H9 (cell line): Measurements from ENCODE around the gene PREB. TPM values are rescaled to one million over a fixed set of nuclear protein-coding genes. Genes with fewer than 3 reads are reported as not detected.

ENCODE experiments used
- DNase-seq: peaks from one replicate; pipeline ENCODE4 v3.0.0-alpha.2; 2017
- H2AFZ ChIP-seq: one replicate; pipeline ENCODE4 v1.6.1; 2013; ENCODE audit warnings: mild to moderate bottlenecking, low read length, control low read depth, moderate library complexity
- H2AK5ac ChIP-seq: 2 replicates; pipeline ENCODE4 v1.6.1; 2013; ENCODE audit warnings: low read length, control low read depth, mixed read lengths; ENCODE audit not compliant: insufficient read length
- H2BK120ac ChIP-seq: one replicate; pipeline ENCODE4 v1.6.1; 2013; ENCODE audit warnings: low read depth, mild to moderate bottlenecking, low read length, control low read depth, inconsistent platforms; ENCODE audit not compliant: poor library complexity, severe bottlenecking
- H2BK12ac ChIP-seq: 2 replicates; pipeline ENCODE4 v1.6.1; 2013; ENCODE audit warnings: low read length, control low read depth, mixed read lengths, low read depth; ENCODE audit not compliant: insufficient read length
- H2BK15ac ChIP-seq: 2 replicates; pipeline ENCODE4 v1.6.1; 2013; ENCODE audit warnings: low read depth, low read length, control low read depth
- H2BK20ac ChIP-seq: one replicate; pipeline ENCODE4 v1.6.1; 2013; ENCODE audit warnings: low read depth, mild to moderate bottlenecking, low read length, control low read depth, inconsistent platforms; ENCODE audit not compliant: poor library complexity, severe bottlenecking
- H2BK5ac ChIP-seq: 2 replicates; pipeline ENCODE4 v1.6.1; 2013; ENCODE audit warnings: low read length, control low read depth, mixed read lengths; ENCODE audit not compliant: insufficient read length
- H3K14ac ChIP-seq: 2 replicates; pipeline ENCODE4 v1.6.1; 2013; ENCODE audit warnings: low read length, control low read depth; ENCODE audit not compliant: insufficient read depth
- H3K18ac ChIP-seq: 2 replicates; pipeline ENCODE4 v1.6.1; 2013; ENCODE audit warnings: low read depth, mild to moderate bottlenecking, mixed read lengths, low read length, control low read depth; ENCODE audit not compliant: insufficient read length
- H3K23ac ChIP-seq: 2 replicates; pipeline ENCODE4 v1.6.1; 2013; ENCODE audit warnings: low read length, control low read depth, mixed read lengths, low read depth; ENCODE audit not compliant: insufficient read length
- H3K23me2 ChIP-seq: 2 replicates; pipeline ENCODE4 v1.6.1; 2013; ENCODE audit warnings: low read depth, mild to moderate bottlenecking, mixed read lengths, low read length, control low read depth; ENCODE audit not compliant: insufficient read length, poor library complexity, severe bottlenecking
- H3K27ac ChIP-seq: 2 replicates; pipeline ENCODE4 v1.5.1; 2013; ENCODE audit warnings: low read length, control low read depth, mixed read lengths, low read depth; ENCODE audit not compliant: insufficient read length
- H3K27me3 ChIP-seq: 2 replicates; pipeline ENCODE4 v1.6.1; 2013; ENCODE audit warnings: low read length, control low read depth, inconsistent platforms; ENCODE audit not compliant: insufficient read depth
- H3K4ac ChIP-seq: 2 replicates; pipeline ENCODE4 v1.6.1; 2013; ENCODE audit warnings: low read depth, mild to moderate bottlenecking, control low read depth, inconsistent platforms, low read length, moderate library complexity
- H3K4me1 ChIP-seq: 2 replicates; pipeline ENCODE4 v1.6.1; 2013; ENCODE audit warnings: low read length, control low read depth, inconsistent platforms; ENCODE audit not compliant: insufficient read depth
- H3K4me2 ChIP-seq: 2 replicates; pipeline ENCODE4 v1.6.1; 2013; ENCODE audit warnings: low read length, control low read depth, mixed read lengths; ENCODE audit not compliant: insufficient read length, insufficient read depth
- H3K56ac ChIP-seq: 2 replicates; pipeline ENCODE4 v1.6.1; 2013; ENCODE audit warnings: low read depth, mild to moderate bottlenecking, mixed read lengths, low read length, control low read depth; ENCODE audit not compliant: insufficient read length
- H3K79me1 ChIP-seq: 2 replicates; pipeline ENCODE4 v1.6.1; 2013; ENCODE audit warnings: low read depth, mild to moderate bottlenecking, moderate library complexity, low read length, control low read depth, inconsistent platforms; ENCODE audit not compliant: insufficient read depth, poor library complexity, severe bottlenecking
- H3K79me2 ChIP-seq: 2 replicates; pipeline ENCODE4 v1.6.1; 2013; ENCODE audit warnings: low read length, control low read depth, inconsistent platforms; ENCODE audit not compliant: insufficient read depth
- H3K9ac ChIP-seq: 2 replicates; pipeline ENCODE4 v1.6.1; 2013; ENCODE audit warnings: low read length, control low read depth, mixed read lengths; ENCODE audit not compliant: insufficient read length; ENCODE audit errors: extremely low read depth
- H3K9me3 ChIP-seq: one replicate; pipeline ENCODE4 v1.6.1; 2013; ENCODE audit warnings: low read depth, low read length, inconsistent platforms; ENCODE audit not compliant: control insufficient read depth
- H3T11ph ChIP-seq: one replicate; pipeline ENCODE4 v1.6.1; 2013; ENCODE audit warnings: mild to moderate bottlenecking, low read length, control low read depth, inconsistent platforms
- H4K20me1 ChIP-seq: one replicate; pipeline ENCODE4 v1.6.1; 2013; ENCODE audit not compliant: control insufficient read depth, insufficient read length, insufficient read depth
- H4K5ac ChIP-seq: 2 replicates; pipeline ENCODE4 v1.6.1; 2013; ENCODE audit warnings: low read depth, mild to moderate bottlenecking, mixed read lengths, low read length, control low read depth; ENCODE audit not compliant: insufficient read length
- H4K8ac ChIP-seq: replicated peaks from 2 replicates; pipeline ENCODE4 v1.6.1; 2013; ENCODE audit warnings: low read length, control low read depth, mixed read lengths, low read depth; ENCODE audit not compliant: insufficient read length
- H4K91ac ChIP-seq: 2 replicates; pipeline ENCODE4 v1.6.1; 2013; ENCODE audit warnings: low read depth, mild to moderate bottlenecking, moderate library complexity, mixed read lengths, low read length, control low read depth; ENCODE audit not compliant: insufficient read length
- H3K27ac Mint-ChIP-seq, 3 experiments: 2 replicates in 2 of 3; 3 replicates in 1 of 3; pipeline ENCODE4 v1.8.0; 2020 to 2021; ENCODE audit warnings: mixed read lengths in 3 of 3, mild to moderate bottlenecking in 1 of 3, moderate library complexity in 1 of 3
- H3K27me3 Mint-ChIP-seq: 2 replicates; pipeline ENCODE4 v1.8.0; 2021; ENCODE audit warnings: low read depth, mild to moderate bottlenecking, moderate library complexity, mixed read lengths
- H3K36me3 Mint-ChIP-seq, 3 experiments: 2 replicates in 2 of 3; 3 replicates in 1 of 3; pipeline ENCODE4 v1.8.0; 2020 to 2021; ENCODE audit warnings: low read depth in 3 of 3, mixed read lengths in 3 of 3; ENCODE audit not compliant: insufficient read depth in 1 of 3
- H3K4me1 Mint-ChIP-seq, 2 experiments: 2 replicates each; pipeline ENCODE4 v1.8.0; 2020; ENCODE audit warnings: mixed read lengths in 2 of 2
- H3K4me3 Mint-ChIP-seq, 2 experiments: 2 replicates in 1 of 2; 3 replicates in 1 of 2; pipeline ENCODE4 v1.8.0; 2020 to 2021; ENCODE audit warnings: mild to moderate bottlenecking in 2 of 2, mixed read lengths in 2 of 2, moderate library complexity in 1 of 2
- H3K9me3 Mint-ChIP-seq, 2 experiments: 2 replicates in 1 of 2; 3 replicates in 1 of 2; pipeline ENCODE4 v1.8.0; 2020; ENCODE audit warnings: mild to moderate bottlenecking in 2 of 2, mixed read lengths in 2 of 2, moderate library complexity in 1 of 2
- WGBS: extraction: QIAGEN DNeasy Blood & Tissue Kit; methylation state at CpG from one replicate; pipeline ENCODE4 v1.1.7; 2013; ENCODE audit warnings: missing lambda C conversion rate, low lambda C conversion rate, mixed read lengths; ENCODE audit not compliant: insufficient read length; ENCODE audit errors: extremely low coverage; 5-methylcytosine and 5-hydroxymethylcytosine counted together
- total RNA-seq: library from RNA; stranded (reverse); gene quantifications from 2 replicates; pipeline ENCODE4 v1.2.1, GENCODE V29; 2021
- TF ChIP-seq, protein P1 (sequence below): fragments of 200-600 bp; sonication (generic); conservative IDR thresholded peaks from 3 replicates; pipeline ENCODE4 v1.8.0; 2021; ENCODE audit warnings: antibody characterized with exemption, mild to moderate bottlenecking

Gene PREB
- total RNA-seq, 1 experiment from 2014 or later: 43.6 TPM

- TF ChIP-seq, protein P1, sequence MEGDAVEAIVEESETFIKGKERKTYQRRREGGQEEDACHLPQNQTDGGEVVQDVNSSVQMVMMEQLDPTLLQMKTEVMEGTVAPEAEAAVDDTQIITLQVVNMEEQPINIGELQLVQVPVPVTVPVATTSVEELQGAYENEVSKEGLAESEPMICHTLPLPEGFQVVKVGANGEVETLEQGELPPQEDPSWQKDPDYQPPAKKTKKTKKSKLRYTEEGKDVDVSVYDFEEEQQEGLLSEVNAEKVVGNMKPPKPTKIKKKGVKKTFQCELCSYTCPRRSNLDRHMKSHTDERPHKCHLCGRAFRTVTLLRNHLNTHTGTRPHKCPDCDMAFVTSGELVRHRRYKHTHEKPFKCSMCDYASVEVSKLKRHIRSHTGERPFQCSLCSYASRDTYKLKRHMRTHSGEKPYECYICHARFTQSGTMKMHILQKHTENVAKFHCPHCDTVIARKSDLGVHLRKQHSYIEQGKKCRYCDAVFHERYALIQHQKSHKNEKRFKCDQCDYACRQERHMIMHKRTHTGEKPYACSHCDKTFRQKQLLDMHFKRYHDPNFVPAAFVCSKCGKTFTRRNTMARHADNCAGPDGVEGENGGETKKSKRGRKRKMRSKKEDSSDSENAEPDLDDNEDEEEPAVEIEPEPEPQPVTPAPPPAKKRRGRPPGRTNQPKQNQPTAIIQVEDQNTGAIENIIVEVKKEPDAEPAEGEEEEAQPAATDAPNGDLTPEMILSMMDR: no peak
- Histone ChIP-seq H2BK5ac (no peak within 1 kb of the TSS), H3K4me1 (no peaks in the 10 kb centered on the region), H3K18ac (no peak within 1 kb of the TSS), H2BK12ac (no peak within 1 kb of the TSS), H3K9me3 (no peaks in the 10 kb centered on the region), H3K14ac (no peak within 1 kb of the TSS; the same call in 1 of the 2 replicates), H2AK5ac (no peak within 1 kb of the TSS), H4K5ac (no peak within 1 kb of the TSS), H3K23ac (no peak within 1 kb of the TSS), H3K9ac (no peak within 1 kb of the TSS), H3K79me2 (no peaks in the 10 kb centered on the region), H3K27ac (no peak within 1 kb of the TSS), H4K91ac (no peak within 1 kb of the TSS), H2BK120ac (no peak within 1 kb of the TSS), H2BK20ac (no peak within 1 kb of the TSS), H3T11ph (no peak within 1 kb of the TSS), H3K79me1 (no peaks in the 10 kb centered on the region), H4K20me1 (no peaks in the 10 kb centered on the region), H2BK15ac (no peak within 1 kb of the TSS), H3K4me2 (no peak within 1 kb of the TSS), H3K56ac (no peak within 1 kb of the TSS), H2AFZ (no peak within 1 kb of the TSS), H3K23me2 (no peaks in the 10 kb centered on the region), H3K27me3 (no peaks in the 10 kb centered on the region), H4K8ac (no peak within 1 kb of the TSS), H3K4ac (no peak within 1 kb of the TSS)
- Mint-ChIP-seq H3K27me3 (peaks cover under 1% of the 10 kb centered on the region; the same call in 1 of the 2 replicates), H3K4me3 (no peak within 1 kb of the TSS; a peak in 1 of 5 replicates), H3K27ac (no peak within 1 kb of the TSS), H3K36me3 (no peaks in the 10 kb centered on the region), H3K9me3 (peaks cover 0 to 2% of the 10 kb centered on the region in 2 experiments; a peak in 2 of 5 replicates), H3K4me1 (peaks cover 0 to 2% of the 10 kb centered on the region in 2 experiments; a peak in 1 of 4 replicates)
- WGBS: no CpG with 5 or more reads among the region's 12 CpGs
- DNase-seq: no peak
These were observed 14.5 kb upstream of the PREB start, which contains the start of gene TCF23 for GRCh38 chr2:27148801-27149439. TCF23 (plus strand) TSS chr2:27149004; CDS start chr2:27149134, 130 bp downstream.
